ENCODE results near the gene MARK3. TPM values are rescaled to one million over a fixed set of nuclear protein-coding genes. Genes with fewer than 3 reads are reported as not detected.
"Not testable (repeated sequence)": the region's sequence is repeated elsewhere in the genome, so short reads cannot be mapped to it uniquely, and the experiment has no call there.

The MARK3 gene
- total RNA-seq, 1 donor from 2014 or later: 81.4 TPM

DNA sequence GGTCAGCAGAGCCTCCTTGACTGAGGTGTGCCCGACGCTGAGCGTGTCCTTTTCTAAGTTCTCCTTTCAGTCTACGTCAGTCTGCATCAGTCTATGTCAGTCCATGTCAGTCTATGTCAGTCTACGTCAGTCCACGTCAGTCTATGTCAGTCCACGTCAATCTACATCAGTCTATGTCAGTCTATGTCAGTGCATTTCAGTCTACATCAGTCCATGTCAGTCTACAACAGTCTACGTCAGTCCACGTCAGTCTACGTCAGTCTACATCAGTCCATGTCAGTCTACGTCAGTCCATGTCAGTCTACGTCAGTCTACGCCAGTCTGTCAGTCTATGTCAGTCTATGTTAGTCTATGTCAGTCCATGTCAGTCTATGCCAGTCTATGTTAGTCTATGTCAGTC, 35.2 kb upstream of the MARK3 start:
- no peak for DNase-seq (ENCODE audit: low spot score)
- Mint-ChIP-seq H3K4me1 (ENCODE audit: low read depth) (no peaks in the 10 kb centered on the region), H3K27ac (no peak overlapping the region), H3K9me3 (no peaks in the 10 kb centered on the region), H3K36me3 (ENCODE audit: low read depth) (peaks cover 5% of the 10 kb centered on the region), H3K27me3 (ENCODE audit: low read depth) (peaks cover 7% of the 10 kb centered on the region), H3K4me3 (ENCODE audit: low read depth) (no peak overlapping the region)
- intact Hi-C loops (cut with micrococcal nuclease): no loop called here

DNA sequence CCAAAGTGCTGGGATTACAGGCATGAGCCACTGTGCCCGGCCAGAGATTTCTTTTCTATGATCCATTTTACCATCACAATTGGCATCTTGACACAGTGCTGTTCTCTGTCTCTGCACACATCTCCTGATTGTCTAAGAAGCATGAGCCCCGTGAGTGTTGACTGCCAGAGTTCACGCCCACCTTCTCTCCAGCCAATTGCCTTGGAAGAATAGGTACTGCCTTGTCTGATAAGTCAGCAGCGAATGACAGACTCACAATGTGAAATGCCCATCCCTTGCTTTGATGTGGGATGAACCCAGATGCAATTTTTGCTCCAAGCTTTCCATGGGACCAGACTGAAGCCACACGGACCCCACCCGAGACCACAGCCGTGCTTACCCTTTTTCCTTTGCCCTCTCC, 31.9 kb upstream of the MARK3 start:
- Mint-ChIP-seq H3K36me3 (ENCODE audit: low read depth) (no peaks in the 10 kb centered on the region), H3K27ac (no peak overlapping the region), H3K4me3 (ENCODE audit: low read depth) (no peak overlapping the region), H3K9me3 (no peaks in the 10 kb centered on the region), H3K27me3 (ENCODE audit: low read depth) (peaks cover 7% of the 10 kb centered on the region), H3K4me1 (ENCODE audit: low read depth) (peaks cover 6% of the 10 kb centered on the region)
- DNase-seq (ENCODE audit: low spot score): no peak
- intact Hi-C loops (cut with micrococcal nuclease): no loop called here

DNA sequence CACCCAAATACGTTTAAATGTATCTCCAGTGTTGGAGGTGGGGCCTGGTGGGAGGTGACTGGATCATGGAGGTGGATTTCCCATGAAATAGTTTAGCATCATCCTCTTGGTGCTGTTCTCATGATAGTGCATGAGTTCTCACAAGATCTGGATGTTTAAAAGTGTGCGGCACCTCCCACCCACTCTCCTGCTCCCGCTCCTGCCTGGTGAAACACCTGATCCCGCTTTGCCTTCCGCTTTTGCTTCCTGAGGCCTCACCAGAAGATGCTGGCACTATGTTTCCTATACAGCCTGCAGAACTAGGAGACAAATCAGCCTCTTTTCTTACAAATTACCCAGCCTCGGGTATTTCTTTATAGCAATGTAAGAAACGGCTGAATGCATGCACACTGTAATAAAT, 31.1 kb upstream of the MARK3 start:
- Mint-ChIP-seq H3K36me3 (ENCODE audit: low read depth) (no peaks in the 10 kb centered on the region), H3K27me3 (ENCODE audit: low read depth) (peaks cover 7% of the 10 kb centered on the region), H3K4me3 (ENCODE audit: low read depth) (no peak overlapping the region), H3K9me3 (no peaks in the 10 kb centered on the region), H3K4me1 (ENCODE audit: low read depth) (peaks cover 6% of the 10 kb centered on the region), H3K27ac (no peak overlapping the region)
- no peak for DNase-seq (ENCODE audit: low spot score)
- intact Hi-C loops (cut with micrococcal nuclease): no loop called here

DNA sequence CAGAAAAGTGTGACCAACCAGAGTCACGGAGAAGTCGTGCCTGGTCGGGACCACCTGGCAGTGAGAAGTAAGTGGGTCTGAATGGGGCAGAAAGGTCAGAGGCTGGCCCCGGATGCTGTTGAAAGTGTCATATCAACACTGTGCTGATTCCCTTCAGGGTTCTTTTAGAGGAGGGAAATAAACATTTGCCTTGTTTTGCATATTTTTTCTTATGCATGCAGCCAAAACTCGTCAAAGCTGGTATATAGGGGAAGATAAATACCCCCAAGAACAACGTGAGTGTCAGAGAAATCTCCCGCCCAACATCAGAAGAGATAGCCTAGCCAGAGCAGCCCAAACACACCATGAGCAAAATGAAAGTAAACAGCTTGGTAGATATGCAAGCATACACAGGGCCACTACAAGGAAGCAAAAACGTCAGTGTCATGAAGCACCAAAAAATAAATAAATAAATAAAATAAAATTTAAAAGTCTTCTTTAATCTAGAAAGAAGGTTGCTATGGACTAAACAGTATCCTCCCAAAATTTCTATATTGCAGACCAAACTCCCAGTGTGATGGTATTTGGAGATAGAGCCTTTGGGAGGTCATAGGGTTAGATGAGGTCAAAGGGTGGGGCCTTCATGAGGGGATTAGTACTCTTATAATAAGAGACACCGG, 29.1 kb upstream of the MARK3 start:
- H3K27ac Mint-ChIP-seq: no peak overlapping the region

DNA sequence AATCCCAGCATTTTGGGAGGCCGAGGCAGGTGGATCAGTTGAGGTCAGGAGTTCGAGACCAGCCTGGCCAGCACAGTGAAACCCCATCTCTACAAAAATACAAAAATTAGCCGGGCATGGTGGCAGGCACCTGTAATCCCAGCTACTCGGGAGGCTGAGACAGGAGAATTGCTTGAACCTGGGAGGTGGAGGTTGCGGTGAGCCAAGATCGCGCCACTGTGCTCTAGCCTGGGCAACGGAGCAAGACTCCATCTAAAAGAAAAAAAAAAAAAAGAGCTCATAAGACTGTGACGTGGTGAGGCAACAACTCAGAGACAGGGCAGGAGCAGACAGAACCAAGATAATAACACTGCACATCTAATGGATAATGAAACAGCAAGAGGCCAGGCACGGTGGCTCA, 27.7 kb upstream of the MARK3 start:
- DNase-seq (ENCODE audit: low spot score); H3K36me3 Mint-ChIP-seq (ENCODE audit: low read depth); H3K9me3 Mint-ChIP-seq; intact Hi-C loops (cut with micrococcal nuclease); H3K4me1 Mint-ChIP-seq (ENCODE audit: low read depth); H3K27me3 Mint-ChIP-seq (ENCODE audit: low read depth); H3K4me3 Mint-ChIP-seq (ENCODE audit: low read depth); H3K27ac Mint-ChIP-seq: not testable (repeated sequence)

More for the DNA sequence above, 29.1 kb upstream of the MARK3 start:
- no peaks in the 10 kb centered on the region for H3K36me3 Mint-ChIP-seq (ENCODE audit: low read depth)
- H3K27me3 Mint-ChIP-seq (ENCODE audit: low read depth): peaks cover 7% of the 10 kb centered on the region
- peaks cover 6% of the 10 kb centered on the region for H3K4me1 Mint-ChIP-seq (ENCODE audit: low read depth)
- no peak overlapping the region for H3K4me3 Mint-ChIP-seq (ENCODE audit: low read depth)
- intact Hi-C loops (cut with micrococcal nuclease): no loop called here
- H3K9me3 Mint-ChIP-seq: no peaks in the 10 kb centered on the region
- DNase-seq (ENCODE audit: low spot score): no peak

DNA sequence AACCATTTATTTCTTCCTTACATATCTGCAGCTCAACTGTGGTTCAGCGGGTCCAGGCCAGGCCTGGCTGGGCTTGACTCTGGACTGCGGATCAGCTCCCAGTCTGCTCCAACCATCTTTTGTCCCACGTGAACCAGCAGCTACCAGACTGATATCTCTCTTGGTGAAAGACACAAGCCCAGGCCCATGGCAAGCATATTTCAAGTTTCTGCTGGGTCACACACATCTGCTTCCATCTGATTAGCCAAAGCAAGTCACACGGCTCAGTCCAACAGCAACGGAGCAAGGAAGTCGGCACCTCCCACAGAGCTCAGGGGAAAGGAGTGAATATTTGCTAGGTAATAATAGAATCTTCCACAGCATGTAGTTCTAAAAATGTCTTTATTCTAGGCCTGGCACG, 24.7 kb upstream of the MARK3 start:
- intact Hi-C loops (cut with micrococcal nuclease): no loop called here
- peaks cover 25% of the 10 kb centered on the region for H3K9me3 Mint-ChIP-seq
- H3K27ac Mint-ChIP-seq: no peak overlapping the region
- peaks cover 13% of the 10 kb centered on the region for H3K36me3 Mint-ChIP-seq (ENCODE audit: low read depth)
- no peaks in the 10 kb centered on the region for H3K27me3 Mint-ChIP-seq (ENCODE audit: low read depth)
- no peak for DNase-seq (ENCODE audit: low spot score)
- no peak overlapping the region for H3K4me3 Mint-ChIP-seq (ENCODE audit: low read depth)
- peaks cover 9% of the 10 kb centered on the region for H3K4me1 Mint-ChIP-seq (ENCODE audit: low read depth)

DNA sequence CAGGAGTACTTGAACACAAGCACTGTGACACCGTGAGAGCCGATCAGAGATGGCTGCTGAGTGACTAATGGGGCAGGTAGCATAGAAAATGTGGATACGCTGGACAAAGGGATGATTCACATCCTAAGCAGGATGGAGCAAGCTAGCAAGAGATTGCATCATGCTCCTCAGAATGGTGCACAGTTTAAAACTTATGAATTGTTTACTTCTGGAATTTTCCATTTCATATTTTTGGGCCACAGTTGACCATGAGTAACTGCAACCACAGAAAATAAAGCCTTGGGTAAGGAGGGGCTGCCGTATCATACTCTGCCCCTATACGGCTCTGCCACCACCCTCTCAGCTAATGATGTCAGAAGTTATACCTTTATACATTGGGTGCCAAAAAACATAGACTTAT, 23.3 kb upstream of the MARK3 start:
- Mint-ChIP-seq H3K27me3 (ENCODE audit: low read depth) (no peaks in the 10 kb centered on the region), H3K9me3 (peaks cover 25% of the 10 kb centered on the region), H3K27ac (no peak overlapping the region), H3K4me1 (ENCODE audit: low read depth) (peaks cover 5% of the 10 kb centered on the region), H3K36me3 (ENCODE audit: low read depth) (peaks cover 13% of the 10 kb centered on the region), H3K4me3 (ENCODE audit: low read depth) (no peak overlapping the region)
- DNase-seq (ENCODE audit: low spot score): no peak
- intact Hi-C loops (cut with micrococcal nuclease): no loop called here

DNA sequence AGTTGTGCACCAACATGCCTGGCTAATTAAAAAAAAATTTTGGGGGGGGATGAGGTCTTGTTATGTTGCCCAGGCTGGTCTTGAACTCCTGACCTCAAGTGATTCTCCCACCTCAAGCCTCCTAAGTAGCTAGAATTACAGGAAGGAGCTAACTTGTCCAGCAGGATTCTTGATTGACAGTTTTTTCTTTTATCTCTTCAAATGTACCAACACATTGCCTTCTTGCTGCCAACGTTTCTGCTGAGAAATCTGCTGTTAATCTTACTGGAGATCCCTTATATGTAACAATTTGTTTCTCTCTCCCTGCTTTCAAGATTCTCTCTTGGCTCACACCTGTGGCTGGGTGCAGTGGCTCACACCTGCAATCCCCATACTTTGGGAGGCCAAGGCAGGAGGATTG, 22.4 kb upstream of the MARK3 start:
- Mint-ChIP-seq H3K9me3 (peaks cover 25% of the 10 kb centered on the region), H3K4me3 (ENCODE audit: low read depth) (no peak overlapping the region), H3K27ac (no peak overlapping the region), H3K27me3 (ENCODE audit: low read depth) (no peaks in the 10 kb centered on the region), H3K4me1 (ENCODE audit: low read depth) (peaks cover 3% of the 10 kb centered on the region), H3K36me3 (ENCODE audit: low read depth) (peaks cover 13% of the 10 kb centered on the region)
- no peak for DNase-seq (ENCODE audit: low spot score)
- intact Hi-C loops (cut with micrococcal nuclease): no loop called here

DNA sequence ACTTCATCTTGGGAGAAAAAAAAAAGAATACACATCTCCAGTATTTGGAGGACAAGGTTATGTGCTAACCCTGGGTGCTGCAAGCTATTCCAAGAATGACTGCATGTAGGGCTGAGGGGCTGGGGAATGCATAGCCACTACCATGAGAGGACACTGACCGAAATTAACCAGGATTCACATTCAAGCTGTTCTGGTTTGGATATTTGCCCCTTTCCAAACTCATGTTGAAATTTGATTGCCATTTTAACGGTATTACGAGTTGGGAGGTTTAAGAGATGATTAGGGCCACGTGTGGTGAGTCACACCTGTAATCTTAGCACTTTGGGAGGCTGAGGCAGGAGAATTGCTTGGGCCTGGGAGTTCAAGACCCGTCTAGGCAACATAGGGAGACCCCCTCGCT, 18.5 kb upstream of the MARK3 start:
- H3K4me3 Mint-ChIP-seq (ENCODE audit: low read depth): no peak overlapping the region
- peaks cover 5% of the 10 kb centered on the region for H3K27me3 Mint-ChIP-seq (ENCODE audit: low read depth)
- peaks cover 1% of the 10 kb centered on the region for H3K4me1 Mint-ChIP-seq (ENCODE audit: low read depth)
- H3K27ac Mint-ChIP-seq: no peak overlapping the region
- intact Hi-C loops (cut with micrococcal nuclease): no loop called here
- DNase-seq (ENCODE audit: low spot score): no peak
- H3K9me3 Mint-ChIP-seq: peaks cover 23% of the 10 kb centered on the region
- H3K36me3 Mint-ChIP-seq (ENCODE audit: low read depth): peaks cover 11% of the 10 kb centered on the region

DNA sequence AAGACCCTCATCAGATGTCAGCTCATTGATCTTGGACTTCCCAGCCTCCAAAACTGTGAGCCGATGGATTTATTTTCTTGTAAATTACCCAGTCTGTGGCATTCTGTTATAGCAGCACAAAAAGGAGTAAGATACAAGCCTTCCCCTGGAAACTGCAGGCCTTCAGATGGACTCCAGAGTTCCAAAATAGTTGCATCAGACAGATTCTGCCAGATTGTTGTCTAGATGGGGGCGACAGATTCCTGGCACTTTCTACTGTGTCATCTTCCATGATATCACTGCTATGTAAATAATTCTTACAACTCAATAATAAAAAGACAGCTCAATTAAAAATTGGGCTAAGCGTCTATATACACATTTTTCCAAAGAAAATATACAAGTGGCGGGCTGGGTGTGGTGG, 17.2 kb upstream of the MARK3 start:
- H3K27me3 Mint-ChIP-seq (ENCODE audit: low read depth): peaks cover 5% of the 10 kb centered on the region
- H3K27ac Mint-ChIP-seq: no peak overlapping the region
- H3K4me1 Mint-ChIP-seq (ENCODE audit: low read depth): peaks cover 3% of the 10 kb centered on the region
- H3K4me3 Mint-ChIP-seq (ENCODE audit: low read depth): no peak overlapping the region
- peaks cover 15% of the 10 kb centered on the region for H3K9me3 Mint-ChIP-seq
- H3K36me3 Mint-ChIP-seq (ENCODE audit: low read depth): peaks cover 7% of the 10 kb centered on the region
- intact Hi-C loops (cut with micrococcal nuclease): no loop called here
- DNase-seq (ENCODE audit: low spot score): no peak

DNA sequence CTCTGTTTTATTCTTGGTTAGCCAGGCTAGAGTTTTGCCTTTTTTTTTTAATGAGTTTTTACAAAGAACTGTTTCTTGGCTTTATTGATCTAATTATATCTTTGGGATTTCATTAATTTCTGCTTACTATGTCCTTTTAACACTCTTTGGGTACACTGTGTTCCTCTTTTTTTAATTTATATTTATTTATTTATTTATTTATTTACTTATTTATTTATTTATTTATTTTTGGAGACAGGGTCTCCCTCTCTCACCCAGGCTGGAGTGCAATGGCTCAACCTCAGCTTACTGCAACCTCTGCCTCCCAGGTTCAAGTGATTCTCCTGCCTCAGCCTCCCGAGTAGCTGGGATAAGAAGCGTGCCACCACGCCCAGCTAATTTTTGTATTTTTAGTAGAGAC, 15.1 kb upstream of the MARK3 start:
- H3K4me3 Mint-ChIP-seq (ENCODE audit: low read depth): no peak overlapping the region
- H3K4me1 Mint-ChIP-seq (ENCODE audit: low read depth): peaks cover 5% of the 10 kb centered on the region
- H3K27ac Mint-ChIP-seq: no peak overlapping the region
- H3K36me3 Mint-ChIP-seq (ENCODE audit: low read depth): no peaks in the 10 kb centered on the region
- intact Hi-C loops (cut with micrococcal nuclease): no loop called here
- H3K27me3 Mint-ChIP-seq (ENCODE audit: low read depth): peaks cover 7% of the 10 kb centered on the region
- DNase-seq (ENCODE audit: low spot score): no peak
- no peaks in the 10 kb centered on the region for H3K9me3 Mint-ChIP-seq

DNA sequence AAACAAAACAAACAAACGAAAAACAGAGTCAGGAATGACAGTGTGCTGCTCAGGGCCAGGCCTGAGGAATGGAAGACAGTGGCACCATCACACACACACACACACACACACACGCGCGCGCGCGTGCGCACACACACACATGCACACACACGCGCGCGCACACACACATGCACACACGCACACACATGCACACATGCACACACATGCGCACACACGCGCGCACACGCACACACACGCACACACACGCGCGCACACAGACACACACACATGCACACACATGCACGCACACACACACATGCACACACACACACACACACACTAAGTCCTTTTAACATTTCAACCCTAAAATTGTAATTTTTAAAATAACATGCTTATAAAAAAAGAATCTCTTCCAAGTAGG, 13.2 kb upstream of the MARK3 start:
- H3K4me1 Mint-ChIP-seq (ENCODE audit: low read depth): peaks cover 5% of the 10 kb centered on the region
- no peak for DNase-seq (ENCODE audit: low spot score)
- peaks cover 8% of the 10 kb centered on the region for H3K27me3 Mint-ChIP-seq (ENCODE audit: low read depth)
- H3K9me3 Mint-ChIP-seq: no peaks in the 10 kb centered on the region
- no peak overlapping the region for H3K4me3 Mint-ChIP-seq (ENCODE audit: low read depth)
- no peak overlapping the region for H3K27ac Mint-ChIP-seq
- no peaks in the 10 kb centered on the region for H3K36me3 Mint-ChIP-seq (ENCODE audit: low read depth)
- intact Hi-C loops (cut with micrococcal nuclease): no loop called here

DNA sequence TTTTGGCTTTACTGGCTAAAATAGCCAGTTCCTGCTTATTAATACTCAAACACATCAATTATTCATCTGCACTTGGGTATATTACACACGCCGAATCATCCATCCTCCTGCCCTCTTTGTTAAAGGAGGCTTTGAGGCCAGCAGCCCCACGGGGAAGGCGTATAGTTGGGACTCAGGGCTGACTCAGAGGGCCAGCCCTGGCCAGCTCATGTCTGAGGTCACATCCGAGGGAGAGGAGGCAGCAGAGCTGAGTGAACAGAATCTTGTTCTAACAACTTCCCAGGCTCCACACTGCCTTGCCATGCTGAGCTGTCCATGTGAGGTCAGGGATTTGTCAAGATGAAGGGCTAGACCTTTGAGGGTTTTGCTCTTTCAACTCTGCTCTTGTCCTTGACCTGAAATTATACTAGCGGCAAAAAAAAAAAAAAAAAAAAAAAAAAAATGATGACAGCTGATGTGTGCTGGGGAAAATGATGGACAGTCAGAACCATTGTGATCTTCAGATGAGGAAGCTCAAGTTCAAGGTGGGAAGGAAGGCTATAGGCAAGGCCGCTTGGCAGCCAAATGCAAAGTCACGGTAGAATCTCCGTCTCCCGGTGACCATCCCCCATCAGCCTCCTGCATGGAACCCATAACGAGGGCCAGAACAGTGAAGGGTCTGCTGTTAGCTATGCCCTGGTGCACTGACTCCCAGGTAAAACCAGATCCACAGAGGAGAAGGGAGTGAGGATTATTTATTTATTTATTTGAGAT, 12.5 kb upstream of the MARK3 start:
- Mint-ChIP-seq H3K27me3 (ENCODE audit: low read depth) (peaks cover 8% of the 10 kb centered on the region), H3K27ac (no peak overlapping the region), H3K4me3 (ENCODE audit: low read depth) (no peak overlapping the region), H3K36me3 (ENCODE audit: low read depth) (no peaks in the 10 kb centered on the region), H3K9me3 (no peaks in the 10 kb centered on the region), H3K4me1 (ENCODE audit: low read depth) (peaks cover 5% of the 10 kb centered on the region)
- intact Hi-C loops (cut with micrococcal nuclease): no loop called here
- no peak for DNase-seq (ENCODE audit: low spot score)
